Tibial nerve (tissue), 4 donors: ENCODE data around the gene ARPC1A. TPM values are rescaled to one million over a fixed set of nuclear protein-coding genes. Genes with fewer than 3 reads are reported as not detected.
A peak's percentile ranks its signal among the peaks of the same experiment; 100 is the strongest.

Experiments
- DNase-seq, 2 donors: peaks; one replicate each; pipeline ENCODE4 v3.0.0-alpha.2; 2019; ENCODE audit warnings: low spot score in 2 of 2
- H3K27ac ChIP-seq, 4 donors: fragments of 200-600 bp; sonication (generic) in 3 of 4; one replicate each; pipeline ENCODE4 v1.5.1; 2017 to 2019; ENCODE audit warnings: mild to moderate bottlenecking in 1 of 4
- H3K27me3 ChIP-seq, 2 donors: fragments of 200-600 bp; sonication (generic) in 1 of 2; one replicate each; pipeline versions ENCODE4 v1.5.1 to v1.6.0; 2017 to 2019
- H3K36me3 ChIP-seq, 3 donors: fragments of 200-600 bp; sonication (generic); one replicate each; pipeline ENCODE4 v1.5.1; 2018 to 2019
- H3K4me1 ChIP-seq, 4 donors: fragments of 200-600 bp; sonication (generic) in 3 of 4; one replicate each; pipeline ENCODE4 v1.5.1; 2017 to 2019
- H3K4me3 ChIP-seq, 4 donors: fragments of 200-600 bp; sonication (generic) in 3 of 4; one replicate each; pipeline ENCODE4 v1.5.1; 2017 to 2019; ENCODE audit warnings: mild to moderate bottlenecking in 1 of 4, moderate library complexity in 1 of 4
- H3K9me3 ChIP-seq, 4 donors: fragments of 200-600 bp; sonication (generic) in 3 of 4; one replicate each; pipeline ENCODE4 v1.5.1; 2017 to 2019
- CTCF ChIP-seq, 5 experiments: fragments of 200-600 bp in 3 of 5; fragments of 450-650 bp in 2 of 5; sonication (generic) in 3 of 5; IDR thresholded peaks; one replicate each; pipeline ENCODE4 v1.5.1; 2016 to 2019; ENCODE audit warnings: antibody characterized with exemption in 5 of 5, mild to moderate bottlenecking in 3 of 5, moderate library complexity in 2 of 5
- EP300 ChIP-seq, 2 donors: sonication (generic); formaldehyde crosslinking; IDR thresholded peaks; one replicate each; pipeline ENCODE4 v1.6.1; 2017; ENCODE audit warnings: antibody characterized with exemption in 2 of 2, mild to moderate bottlenecking in 1 of 2
- POLR2A ChIP-seq, 2 donors: fragments of 450-650 bp; IDR thresholded peaks; one replicate each; pipeline ENCODE4 v1.6.1; 2017; ENCODE audit warnings: antibody characterized with exemption in 2 of 2, mild to moderate bottlenecking in 2 of 2, moderate library complexity in 2 of 2
- WGBS, 2 donors: methylation state at CpG; one replicate each; pipeline ENCODE4 v1.1.5; 2018; 5-methylcytosine and 5-hydroxymethylcytosine counted together
- total RNA-seq, 4 donors: library from RNA; depleted of rRNA; stranded (reverse); fragments of >200 nt; gene quantifications; one replicate each; pipeline ENCODE4 v1.1.0, GENCODE V29; 2016

ARPC1A gene
- total RNA-seq, 4 donors from 2014 or later, result 92.2 to 151 (median 118) TPM

DNA sequence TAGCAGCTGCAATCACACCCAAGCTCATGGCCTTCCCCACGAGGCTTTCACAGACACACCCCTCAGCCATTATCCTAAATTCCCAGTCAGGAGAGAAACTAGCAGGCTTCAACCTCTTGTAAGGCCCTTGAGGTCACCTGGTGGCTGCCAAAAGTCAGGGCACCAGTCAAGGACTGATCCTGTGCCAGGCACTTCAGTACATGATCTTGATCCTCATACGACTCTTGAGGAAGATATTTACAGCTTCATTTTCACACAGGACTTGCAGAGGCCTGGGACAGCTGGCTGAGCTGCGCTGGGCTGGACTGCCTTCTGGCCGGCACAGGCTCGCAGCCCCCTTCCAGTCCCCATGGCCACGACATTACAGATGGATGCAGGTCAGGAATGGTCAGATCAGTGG lies 73.9 kb downstream of the ARPC1A start:
- H3K4me3 ChIP-seq, result no peak overlapping the region
- no peak for TF ChIP-seq CTCF (IDR thresholded peaks at IDR 0.05)
- no peak for TF ChIP-seq EP300 (IDR thresholded peaks at IDR 0.05)
- no peak for TF ChIP-seq POLR2A (IDR thresholded peaks at IDR 0.05)
- peaks cover 0 to 72% (median 11%) of the 10 kb centered on the region in 4 donors for H3K4me1 ChIP-seq
- H3K27ac ChIP-seq, result peak overlapping the region in 1 of 4 donors; percentile 88
- peaks cover 0 to 99% (median 9%) of the 10 kb centered on the region in 3 donors for H3K36me3 ChIP-seq
- H3K9me3 ChIP-seq, result no peaks in the 10 kb centered on the region
- DNase-seq, result no peak
- 60 to 69% methylated on average over 6 of the region's 6 CpGs for WGBS, 2 donors
- H3K27me3 ChIP-seq, result no peaks in the 10 kb centered on the region

- no peak for DNase-seq
- Histone ChIP-seq H3K27me3 (no peaks in the 10 kb centered on the region), H3K36me3 (peaks cover 0 to 72% (median 3%) of the 10 kb centered on the region in 3 donors), H3K4me1 (peaks cover 0 to 71% (median 29%) of the 10 kb centered on the region in 4 donors), H3K27ac (no peak overlapping the region), H3K9me3 (no peaks in the 10 kb centered on the region), H3K4me3 (no peak overlapping the region)
- TF ChIP-seq CTCF (IDR thresholded peaks at IDR 0.05) (no peak), EP300 (IDR thresholded peaks at IDR 0.05) (no peak)
- 95 to 96% methylated on average over 3 of the region's 3 CpGs for WGBS, 2 donors
Measured at GRCh38 chr7:99402854-99403253, 77.2 kb downstream of the ARPC1A start.

- WGBS, 2 donors, result 71 to 85% methylated on average over 5 of the region's 5 CpGs
- Histone ChIP-seq H3K36me3 (peaks cover 0 to 63% (median 3%) of the 10 kb centered on the region in 3 donors), H3K27ac (peak overlapping the region in 2 of 4 donors; percentile 16 to 48)
Measured at GRCh38 chr7:99403764-99404163, 78.1 kb downstream of the ARPC1A start.

DNA sequence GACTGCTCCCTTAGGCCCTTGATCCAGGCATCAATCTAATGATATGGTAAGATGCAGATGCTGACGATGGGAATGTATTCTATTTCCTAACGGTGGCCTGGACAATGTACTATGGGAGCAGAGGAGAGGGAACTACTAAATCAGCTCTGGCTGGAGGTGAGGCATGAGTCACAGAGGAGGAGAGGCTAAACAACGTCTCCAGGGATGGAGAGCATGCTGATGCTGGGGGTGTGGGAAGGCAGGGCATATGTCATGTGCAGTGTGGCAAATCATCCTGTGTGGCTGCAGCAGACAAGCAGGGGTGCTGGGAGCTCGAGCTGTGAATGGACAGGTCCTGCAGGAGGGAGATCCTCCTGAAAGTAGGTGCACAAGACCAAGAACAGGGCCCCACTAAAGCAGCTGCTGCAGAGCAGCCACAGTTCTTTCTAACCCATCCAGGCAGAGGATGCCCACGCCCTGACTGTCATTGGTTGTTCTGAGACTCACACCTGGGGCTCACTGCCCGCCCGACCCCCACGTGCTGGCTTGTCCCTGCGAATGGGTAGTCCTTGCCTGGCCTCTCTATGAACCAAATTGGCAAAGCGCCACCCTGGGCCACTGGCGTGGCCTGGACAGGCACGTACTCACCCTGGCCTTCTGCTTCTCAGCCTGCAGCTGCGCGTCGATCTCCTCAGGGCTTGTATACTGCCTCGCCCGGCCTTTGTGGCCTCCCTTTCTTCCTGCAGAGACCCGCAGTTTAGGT lies 78.7 kb downstream of the ARPC1A start:
- H3K4me1 ChIP-seq, result peaks cover 0 to 59% (median 29%) of the 10 kb centered on the region in 4 donors
- no peaks in the 10 kb centered on the region for H3K27me3 ChIP-seq
- H3K27ac ChIP-seq, result peak overlapping the region in 2 of 4 donors; percentile 16 to 48
- TF ChIP-seq CTCF (IDR thresholded peaks at IDR 0.05), result no peak
- TF ChIP-seq POLR2A (IDR thresholded peaks at IDR 0.05), result no peak
- no peak for TF ChIP-seq EP300 (IDR thresholded peaks at IDR 0.05)
- peaks cover 0 to 56% (median 3%) of the 10 kb centered on the region in 3 donors for H3K36me3 ChIP-seq
- WGBS, 2 donors, result 75 to 77% methylated on average over 17 to 18 of the region's 18 CpGs
- H3K9me3 ChIP-seq, result no peaks in the 10 kb centered on the region
- no peak for DNase-seq
- no peak overlapping the region for H3K4me3 ChIP-seq

More at GRCh38 chr7:99403764-99404163, 78.1 kb downstream of the ARPC1A start:
- H3K27me3 ChIP-seq, result no peaks in the 10 kb centered on the region
- no peak for DNase-seq
- H3K4me1 ChIP-seq, result peaks cover 0 to 64% (median 29%) of the 10 kb centered on the region in 4 donors
- no peak for TF ChIP-seq POLR2A (IDR thresholded peaks at IDR 0.05)
- TF ChIP-seq CTCF (IDR thresholded peaks at IDR 0.05), result no peak
- TF ChIP-seq EP300 (IDR thresholded peaks at IDR 0.05), result no peak
- no peaks in the 10 kb centered on the region for H3K9me3 ChIP-seq
- no peak overlapping the region for H3K4me3 ChIP-seq

DNA sequence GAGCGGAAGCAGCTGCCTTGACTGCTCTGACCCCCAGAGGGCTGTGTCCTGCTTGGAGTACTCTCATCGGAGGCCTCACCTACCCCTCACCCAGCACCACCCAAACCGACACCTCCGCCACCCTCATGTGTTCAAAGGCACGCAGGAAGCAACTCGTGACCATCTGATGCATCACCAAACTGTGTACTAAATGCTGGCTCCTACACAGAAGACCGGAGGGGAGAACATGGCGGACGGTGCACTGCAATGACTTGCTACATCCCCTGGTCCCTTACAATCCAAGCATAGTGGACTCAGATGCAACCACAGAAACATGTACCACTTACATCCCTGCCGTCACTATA lies 79.3 kb downstream of the ARPC1A start:
- H3K4me1 ChIP-seq, result peaks cover 0 to 60% (median 33%) of the 10 kb centered on the region in 4 donors

More for the DNA sequence above, 79.3 kb downstream of the ARPC1A start:
- Histone ChIP-seq H3K4me3 (no peak overlapping the region), H3K9me3 (no peaks in the 10 kb centered on the region), H3K27me3 (no peaks in the 10 kb centered on the region), H3K27ac (peak overlapping the region in 1 of 4 donors; percentile 48), H3K36me3 (peaks cover 0 to 51% (median 3%) of the 10 kb centered on the region in 3 donors)
- no peak for DNase-seq
- TF ChIP-seq CTCF (IDR thresholded peaks at IDR 0.05) (no peak), POLR2A (IDR thresholded peaks at IDR 0.05) (no peak), EP300 (IDR thresholded peaks at IDR 0.05) (no peak)
- WGBS, 2 donors, result 87 to 90% methylated on average over 10 of the region's 10 CpGs
